Liver (tissue), 9 donors: ENCODE measurements around the gene IPP. TPM values are rescaled to one million over a fixed set of nuclear protein-coding genes. Genes with fewer than 3 reads are reported as not detected.
"Not testable (repeated sequence)": the region's sequence is repeated elsewhere in the genome, so short reads cannot be mapped to it uniquely, and the experiment has no call there.

Experiments
- DNase-seq: peaks from one replicate; pipeline ENCODE4 v3.0.0-alpha.2; 2017; ENCODE audit warnings: low spot score
- H3K27ac ChIP-seq, 2 donors: one replicate each; pipeline ENCODE4 v1.7.0; 2013; ENCODE audit warnings: inconsistent platforms in 2 of 2, low read length in 2 of 2, control low read depth in 1 of 2, low read depth in 1 of 2, mild to moderate bottlenecking in 1 of 2
- H3K27me3 ChIP-seq, 4 donors: one replicate each; pipeline versions ENCODE4 v1.6.1 to v1.7.0; 2013; ENCODE audit warnings: low read length in 3 of 4, inconsistent platforms in 1 of 4, mild to moderate bottlenecking in 1 of 4, moderate library complexity in 1 of 4; ENCODE audit not compliant: control insufficient read depth in 4 of 4, insufficient read depth in 4 of 4
- H3K36me3 ChIP-seq, 4 donors: one replicate each; pipeline versions ENCODE4 v1.6.1 to v1.7.0; 2013; ENCODE audit warnings: low read length in 3 of 4, mild to moderate bottlenecking in 3 of 4, low read depth in 1 of 4, moderate library complexity in 1 of 4; ENCODE audit not compliant: control insufficient read depth in 4 of 4, insufficient read depth in 3 of 4
- H3K4me1 ChIP-seq, 4 donors: one replicate each; pipeline versions ENCODE4 v1.6.1 to v1.7.0; 2013; ENCODE audit warnings: low read length in 3 of 4, mild to moderate bottlenecking in 3 of 4, moderate library complexity in 1 of 4; ENCODE audit not compliant: control insufficient read depth in 4 of 4, insufficient read depth in 4 of 4
- H3K4me3 ChIP-seq, 3 donors: one replicate each; pipeline versions ENCODE4 v1.6.1 to v1.7.0; 2013; ENCODE audit warnings: low read length in 3 of 3, control low read depth in 1 of 3, low read depth in 1 of 3, mild to moderate bottlenecking in 1 of 3
- H3K9ac ChIP-seq, 2 donors: one replicate each; pipeline ENCODE4 v1.7.0; 2013; ENCODE audit warnings: low read length in 2 of 2, mild to moderate bottlenecking in 2 of 2, moderate library complexity in 2 of 2, control low read depth in 1 of 2, low read depth in 1 of 2
- H3K9me3 ChIP-seq, 4 donors: one replicate each; pipeline versions ENCODE4 v1.6.1 to v1.7.0; 2013; ENCODE audit warnings: low read length in 3 of 4; ENCODE audit not compliant: control insufficient read depth in 4 of 4
- FOXA1 ChIP-seq: IDR thresholded peaks from 2 replicates; pipeline ENCODE4 v1.6.1; 2016; ENCODE audit warnings: antibody characterized with exemption
- FOXA2 ChIP-seq: IDR thresholded peaks from 2 replicates; pipeline ENCODE4 v1.6.1; 2016; ENCODE audit warnings: antibody characterized with exemption
- HNF4A ChIP-seq, 2 donors: conservative IDR thresholded peaks; 2 replicates each; pipeline ENCODE4 v1.6.1; 2016; ENCODE audit warnings: antibody characterized with exemption in 2 of 2, mild to moderate bottlenecking in 2 of 2
- HNF4G ChIP-seq: IDR thresholded peaks from 2 replicates; pipeline ENCODE4 v1.6.1; 2016; ENCODE audit warnings: antibody characterized with exemption
- JUND ChIP-seq, 2 donors: IDR thresholded peaks; 2 replicates each; pipeline ENCODE4 v1.6.1; 2016; ENCODE audit warnings: antibody characterized with exemption in 2 of 2
- NR2F2 ChIP-seq: IDR thresholded peaks from 2 replicates; pipeline ENCODE4 v1.6.1; 2016; ENCODE audit warnings: antibody characterized with exemption
- RAD21 ChIP-seq, 2 donors: IDR thresholded peaks; 2 replicates each; pipeline ENCODE4 v1.6.1; 2016; ENCODE audit warnings: antibody characterized with exemption in 2 of 2, mild to moderate bottlenecking in 2 of 2
- RXRA ChIP-seq, 2 donors: IDR thresholded peaks; 2 replicates each; pipeline ENCODE4 v1.6.1; 2017 to 2018; ENCODE audit warnings: antibody characterized with exemption in 2 of 2, mild to moderate bottlenecking in 1 of 2
- SP1 ChIP-seq: IDR thresholded peaks from 2 replicates; pipeline ENCODE4 v1.6.1; 2018; ENCODE audit warnings: antibody characterized with exemption, mild to moderate bottlenecking
- TAF1 ChIP-seq: conservative IDR thresholded peaks from 2 replicates; pipeline ENCODE4 v1.6.1; 2016; ENCODE audit warnings: antibody characterized with exemption, mild to moderate bottlenecking
- YY1 ChIP-seq: IDR thresholded peaks from 2 replicates; pipeline ENCODE4 v1.6.1; 2016; ENCODE audit warnings: antibody characterized with exemption, mild to moderate bottlenecking
- WGBS: extraction: QIAGEN DNeasy Blood & Tissue Kit; methylation state at CpG from one replicate; pipeline ENCODE4 v1.1.7; 2013; 5-methylcytosine and 5-hydroxymethylcytosine counted together
- polyA plus RNA-seq, 2 donors: library from polyadenylated mRNA; stranded (reverse) in 1 of 2; unstranded in 1 of 2; fragments of 200-250 nt in 1 of 2; fragments of >200 nt in 1 of 2; fragmentation: Nextera tagmentation in 1 of 2; extraction: Ambion mirVana in 1 of 2; gene quantifications; one replicate each; pipeline versions ENCODE4 v1.2.1 to v1.2.3, GENCODE V29; 2013 to 2015
- total RNA-seq, 2 donors: library from RNA; depleted of rRNA; stranded (reverse); fragments of >200 nt; gene quantifications; one replicate each; pipeline ENCODE4 v1.2.3, GENCODE V29; 2014
- TF ChIP-seq, protein P1 (sequence below): IDR thresholded peaks from 2 replicates; pipeline ENCODE4 v1.6.1; 2016; ENCODE audit warnings: antibody characterized with exemption
- TF ChIP-seq, protein P2 (sequence below): IDR thresholded peaks from 2 replicates; pipeline ENCODE4 v1.6.1; 2016; ENCODE audit warnings: antibody characterized with exemption, mild to moderate bottlenecking
- TF ChIP-seq, protein P3 (sequence below): fragments of 150-350 bp; IDR thresholded peaks from 2 replicates; pipeline ENCODE4 v1.5.1; 2017; ENCODE audit warnings: improper control_type of control experiment, low read depth, low read length; ENCODE audit not compliant: missing input control
- TF ChIP-seq, protein P4 (sequence below): IDR thresholded peaks from 2 replicates; pipeline ENCODE4 v1.6.1; 2016; ENCODE audit warnings: antibody characterized with exemption
- donor health status: healthy.
- donor health status: healthy.
- donor health status: healthy.
- donor health status: healthy.
- donor health status: healthy.

Gene IPP
- total and polyA plus RNA-seq, 4 donors, result 2.7 to 6.7 (median 5.5) TPM

DNA sequence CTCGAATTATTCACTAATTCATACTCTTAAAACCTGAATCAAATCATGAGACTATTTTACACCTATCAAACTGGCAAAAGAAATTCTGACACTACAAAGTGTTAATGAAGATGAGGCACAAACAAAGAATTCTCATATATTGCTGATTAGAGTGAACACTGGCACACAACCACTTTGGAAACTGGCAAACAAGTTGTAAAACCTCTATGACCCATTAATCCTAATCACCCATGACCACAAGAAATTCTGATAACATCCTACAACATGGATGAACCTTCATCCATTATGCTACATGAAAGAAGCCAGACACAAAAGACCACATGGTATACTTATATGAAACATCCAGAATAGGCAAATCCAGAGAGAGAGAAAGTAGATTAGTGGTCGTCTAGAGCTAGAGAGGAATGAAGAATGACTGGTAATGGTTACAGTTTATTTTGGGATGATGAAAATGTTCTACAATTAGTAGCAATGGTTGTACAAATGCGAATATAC lies 72.7 kb downstream of the IPP start:
- DNase-seq, result no peak
- Histone ChIP-seq H3K4me1 (peaks cover 19 to 69% (median 58%) of the 10 kb centered on the region in 4 donors), H3K27ac (no peak overlapping the region), H3K9me3 (no peaks in the 10 kb centered on the region), H3K4me3 (no peak overlapping the region), H3K36me3 (no peaks in the 10 kb centered on the region), H3K9ac (no peak overlapping the region), H3K27me3 (no peaks in the 10 kb centered on the region)
- 72% methylated on average over 3 of the region's 3 CpGs for WGBS
- TF ChIP-seq, protein P1, sequence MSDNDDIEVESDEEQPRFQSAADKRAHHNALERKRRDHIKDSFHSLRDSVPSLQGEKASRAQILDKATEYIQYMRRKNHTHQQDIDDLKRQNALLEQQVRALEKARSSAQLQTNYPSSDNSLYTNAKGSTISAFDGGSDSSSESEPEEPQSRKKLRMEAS, result no peak
- TF ChIP-seq RAD21 (IDR thresholded peaks at IDR 0.05) (no peak), YY1 (no peak), SP1 (no peak), HNF4G (no peak), TAF1 (no peak), NR2F2 (no peak)
- TF ChIP-seq, protein P2, sequence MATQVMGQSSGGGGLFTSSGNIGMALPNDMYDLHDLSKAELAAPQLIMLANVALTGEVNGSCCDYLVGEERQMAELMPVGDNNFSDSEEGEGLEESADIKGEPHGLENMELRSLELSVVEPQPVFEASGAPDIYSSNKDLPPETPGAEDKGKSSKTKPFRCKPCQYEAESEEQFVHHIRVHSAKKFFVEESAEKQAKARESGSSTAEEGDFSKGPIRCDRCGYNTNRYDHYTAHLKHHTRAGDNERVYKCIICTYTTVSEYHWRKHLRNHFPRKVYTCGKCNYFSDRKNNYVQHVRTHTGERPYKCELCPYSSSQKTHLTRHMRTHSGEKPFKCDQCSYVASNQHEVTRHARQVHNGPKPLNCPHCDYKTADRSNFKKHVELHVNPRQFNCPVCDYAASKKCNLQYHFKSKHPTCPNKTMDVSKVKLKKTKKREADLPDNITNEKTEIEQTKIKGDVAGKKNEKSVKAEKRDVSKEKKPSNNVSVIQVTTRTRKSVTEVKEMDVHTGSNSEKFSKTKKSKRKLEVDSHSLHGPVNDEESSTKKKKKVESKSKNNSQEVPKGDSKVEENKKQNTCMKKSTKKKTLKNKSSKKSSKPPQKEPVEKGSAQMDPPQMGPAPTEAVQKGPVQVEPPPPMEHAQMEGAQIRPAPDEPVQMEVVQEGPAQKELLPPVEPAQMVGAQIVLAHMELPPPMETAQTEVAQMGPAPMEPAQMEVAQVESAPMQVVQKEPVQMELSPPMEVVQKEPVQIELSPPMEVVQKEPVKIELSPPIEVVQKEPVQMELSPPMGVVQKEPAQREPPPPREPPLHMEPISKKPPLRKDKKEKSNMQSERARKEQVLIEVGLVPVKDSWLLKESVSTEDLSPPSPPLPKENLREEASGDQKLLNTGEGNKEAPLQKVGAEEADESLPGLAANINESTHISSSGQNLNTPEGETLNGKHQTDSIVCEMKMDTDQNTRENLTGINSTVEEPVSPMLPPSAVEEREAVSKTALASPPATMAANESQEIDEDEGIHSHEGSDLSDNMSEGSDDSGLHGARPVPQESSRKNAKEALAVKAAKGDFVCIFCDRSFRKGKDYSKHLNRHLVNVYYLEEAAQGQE, result no peak

DNA sequence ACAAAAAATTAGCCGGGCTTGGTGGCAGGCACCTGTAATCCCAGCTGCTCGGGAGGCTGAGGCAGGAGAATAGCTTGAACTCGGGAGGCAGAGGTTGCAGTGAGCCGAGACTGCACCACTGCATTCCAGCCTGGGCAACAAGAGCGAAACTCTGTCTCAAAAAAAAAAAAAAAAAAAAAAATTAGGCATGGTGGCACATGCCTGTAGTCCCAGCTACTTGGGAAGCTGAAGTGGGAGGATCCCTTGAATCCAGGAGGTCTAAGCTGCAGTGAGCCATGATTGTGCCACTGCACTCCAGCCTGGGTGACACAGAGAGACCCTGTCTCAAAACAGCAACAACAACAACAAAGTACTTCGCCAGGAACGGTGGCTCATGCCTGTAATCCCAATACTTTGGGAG lies 73.9 kb downstream of the IPP start:
- not testable (repeated sequence) for H3K27ac ChIP-seq, DNase-seq, H3K9me3 ChIP-seq, H3K36me3 ChIP-seq, H3K4me3 ChIP-seq, H3K27me3 ChIP-seq, H3K9ac ChIP-seq
- WGBS, result 95% methylated on average over 7 of the region's 7 CpGs
- H3K4me1 ChIP-seq, result peaks cover 16 to 65% (median 52%) of the 10 kb centered on the region in 4 donors

DNA sequence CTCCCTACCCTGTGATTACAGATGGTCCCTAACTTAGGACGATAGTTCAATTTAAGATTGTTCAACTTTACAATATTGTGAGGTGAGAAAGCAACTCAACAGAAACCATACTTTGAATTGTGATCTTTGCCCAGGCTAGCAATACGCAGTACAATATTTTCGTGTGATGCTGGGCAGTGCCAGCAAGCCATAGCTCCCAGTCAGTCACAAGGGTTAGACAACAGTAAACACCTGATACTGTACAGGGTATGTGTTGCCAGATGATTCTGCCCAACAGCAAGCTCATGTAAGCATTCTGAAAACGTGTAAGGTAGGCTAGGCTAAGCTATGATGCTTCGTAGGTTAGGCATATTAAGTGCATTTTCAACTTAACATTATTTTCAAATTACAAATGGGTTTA lies 76.0 kb downstream of the IPP start:
- 43% methylated on average over 5 of the region's 5 CpGs for WGBS
- Histone ChIP-seq H3K9ac (no peak overlapping the region), H3K9me3 (no peaks in the 10 kb centered on the region), H3K4me1 (peaks cover 14 to 56% (median 45%) of the 10 kb centered on the region in 4 donors), H3K27me3 (no peaks in the 10 kb centered on the region), H3K36me3 (no peaks in the 10 kb centered on the region), H3K4me3 (no peak overlapping the region), H3K27ac (no peak overlapping the region)
- DNase-seq, result no peak
- TF ChIP-seq FOXA1, result no peak
- TF ChIP-seq HNF4A (conservative IDR thresholded peaks at IDR 0.05), result peak in 1 of 2 donors; percentile 31

DNA sequence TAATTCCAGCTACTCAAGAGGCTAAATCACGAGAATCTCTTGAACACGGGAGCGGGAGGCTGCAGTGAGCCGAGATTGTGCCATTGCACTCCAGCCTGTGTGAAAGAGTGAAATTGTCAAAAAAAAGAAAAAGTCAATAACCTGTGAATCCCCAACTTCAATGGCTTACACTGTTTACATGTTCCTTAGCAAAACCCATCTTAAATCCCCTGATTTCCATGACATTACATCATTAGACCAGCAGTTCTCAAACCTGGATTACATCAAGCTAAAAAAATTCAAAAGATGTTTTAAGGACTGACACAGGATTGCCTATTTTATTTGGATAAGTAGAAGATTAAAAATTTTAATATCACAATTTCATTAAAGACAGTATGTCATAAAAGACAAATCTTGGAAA lies 76.5 kb downstream of the IPP start:
- H3K27ac ChIP-seq, result no peak overlapping the region
- no peak for DNase-seq
- H3K36me3 ChIP-seq, result no peaks in the 10 kb centered on the region
- peaks cover 10 to 56% (median 45%) of the 10 kb centered on the region in 4 donors for H3K4me1 ChIP-seq
- 74% methylated on average over 4 of the region's 4 CpGs for WGBS
- H3K4me3 ChIP-seq, result no peak overlapping the region
- H3K27me3 ChIP-seq, result no peaks in the 10 kb centered on the region
- no peaks in the 10 kb centered on the region for H3K9me3 ChIP-seq
- no peak overlapping the region for H3K9ac ChIP-seq
- TF ChIP-seq, protein P3, sequence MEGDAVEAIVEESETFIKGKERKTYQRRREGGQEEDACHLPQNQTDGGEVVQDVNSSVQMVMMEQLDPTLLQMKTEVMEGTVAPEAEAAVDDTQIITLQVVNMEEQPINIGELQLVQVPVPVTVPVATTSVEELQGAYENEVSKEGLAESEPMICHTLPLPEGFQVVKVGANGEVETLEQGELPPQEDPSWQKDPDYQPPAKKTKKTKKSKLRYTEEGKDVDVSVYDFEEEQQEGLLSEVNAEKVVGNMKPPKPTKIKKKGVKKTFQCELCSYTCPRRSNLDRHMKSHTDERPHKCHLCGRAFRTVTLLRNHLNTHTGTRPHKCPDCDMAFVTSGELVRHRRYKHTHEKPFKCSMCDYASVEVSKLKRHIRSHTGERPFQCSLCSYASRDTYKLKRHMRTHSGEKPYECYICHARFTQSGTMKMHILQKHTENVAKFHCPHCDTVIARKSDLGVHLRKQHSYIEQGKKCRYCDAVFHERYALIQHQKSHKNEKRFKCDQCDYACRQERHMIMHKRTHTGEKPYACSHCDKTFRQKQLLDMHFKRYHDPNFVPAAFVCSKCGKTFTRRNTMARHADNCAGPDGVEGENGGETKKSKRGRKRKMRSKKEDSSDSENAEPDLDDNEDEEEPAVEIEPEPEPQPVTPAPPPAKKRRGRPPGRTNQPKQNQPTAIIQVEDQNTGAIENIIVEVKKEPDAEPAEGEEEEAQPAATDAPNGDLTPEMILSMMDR, result no peak
- TF ChIP-seq, protein P4, sequence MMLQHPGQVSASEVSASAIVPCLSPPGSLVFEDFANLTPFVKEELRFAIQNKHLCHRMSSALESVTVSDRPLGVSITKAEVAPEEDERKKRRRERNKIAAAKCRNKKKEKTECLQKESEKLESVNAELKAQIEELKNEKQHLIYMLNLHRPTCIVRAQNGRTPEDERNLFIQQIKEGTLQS, result no peak
- TF ChIP-seq JUND (IDR thresholded peaks at IDR 0.05) (no peak), RXRA (IDR thresholded peaks at IDR 0.05) (no peak), SP1 (no peak), HNF4G (no peak), FOXA2 (no peak), FOXA1 (no peak), NR2F2 (no peak), YY1 (no peak), RAD21 (IDR thresholded peaks at IDR 0.05) (no peak)
- TF ChIP-seq, protein P1, result no peak
